Effector memory CD8-positive, alpha-beta T cell (primary cell): ENCODE results near the gene SLC16A4.
"Not testable (repeated sequence)": the region's sequence is repeated elsewhere in the genome, so short reads cannot be mapped to it uniquely, and the experiment has no call there.

Source experiments
- ATAC-seq: fragments of 150-1000 bp; cut with Tn5 transposase; replicated peaks from 2 replicates; pipeline ENCODE4 v1.10.0; 2021; ENCODE audit warnings: mild to moderate bottlenecking, moderate library complexity
- DNase-seq, 3 experiments: peaks; one replicate each; pipeline ENCODE4 v3.0.0; 2021
- H3K27ac Mint-ChIP-seq, 2 donors: one replicate each; pipeline ENCODE4 v1.8.0; 2022; ENCODE audit warnings: mild to moderate bottlenecking in 2 of 2, mixed read lengths in 2 of 2, moderate library complexity in 2 of 2
- H3K27me3 Mint-ChIP-seq, 2 donors: one replicate each; pipeline ENCODE4 v1.8.0; 2022; ENCODE audit warnings: mixed read lengths in 2 of 2
- H3K36me3 Mint-ChIP-seq: one replicate; pipeline ENCODE4 v1.8.0; 2022; ENCODE audit warnings: mild to moderate bottlenecking, moderate library complexity, mixed read lengths; ENCODE audit not compliant: insufficient read depth
- H3K4me1 Mint-ChIP-seq, 2 donors: one replicate each; pipeline ENCODE4 v1.8.0; 2022; ENCODE audit warnings: low read depth in 2 of 2, mixed read lengths in 2 of 2
- H3K4me3 Mint-ChIP-seq, 2 donors: one replicate each; pipeline ENCODE4 v1.8.0; 2022; ENCODE audit warnings: mild to moderate bottlenecking in 2 of 2, mixed read lengths in 2 of 2, moderate library complexity in 2 of 2
- H3K9me3 Mint-ChIP-seq, 2 donors: one replicate each; pipeline ENCODE4 v1.8.0; 2022; ENCODE audit warnings: mixed read lengths in 2 of 2

Gene SLC16A4

DNA sequence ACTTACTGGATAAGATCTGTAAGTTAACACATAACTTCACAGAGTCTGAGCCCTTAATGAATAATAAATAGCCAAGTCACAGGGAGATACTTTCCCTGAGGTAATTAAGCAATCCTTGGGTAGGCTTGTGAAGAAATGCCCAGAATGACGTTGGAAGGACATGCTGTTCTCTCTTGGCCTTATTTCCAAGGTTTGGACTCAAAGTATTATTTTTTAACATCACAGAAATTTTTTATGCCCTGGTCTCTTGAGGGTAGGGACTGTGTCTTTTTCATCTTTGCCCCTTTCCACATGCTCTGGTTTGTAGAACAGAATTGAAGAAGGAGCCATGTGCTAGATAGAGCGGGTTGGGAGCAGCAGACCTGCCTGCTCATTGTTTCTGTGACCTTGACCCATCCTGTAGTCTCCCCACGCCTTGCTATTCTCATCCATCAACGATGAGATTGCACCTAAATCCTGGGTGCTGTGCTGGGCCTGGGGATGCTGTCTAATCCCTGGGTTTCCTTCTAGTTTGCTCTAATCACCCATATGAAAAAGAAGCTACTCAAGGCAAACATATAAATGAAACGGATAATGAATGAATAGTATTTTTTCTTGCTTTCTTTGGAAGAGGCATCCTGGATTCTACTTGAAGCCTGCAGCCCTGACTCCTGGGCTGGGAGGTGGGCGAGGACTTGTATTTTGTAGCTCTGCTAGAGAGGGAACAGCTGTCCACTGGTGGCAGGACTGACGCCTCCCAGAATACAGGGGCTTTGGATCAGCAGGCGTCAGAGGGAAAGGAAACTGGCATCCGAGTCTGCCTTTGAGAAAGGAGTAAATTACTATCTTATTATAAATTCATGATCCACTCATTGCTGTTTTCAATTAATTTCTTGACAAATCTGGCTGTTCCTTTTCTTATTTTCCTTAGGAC, 34.1 kb upstream of the SLC16A4 start:
- no peaks in the 10 kb centered on the region for H3K36me3 Mint-ChIP-seq
- H3K9me3 Mint-ChIP-seq: no peaks in the 10 kb centered on the region
- DNase-seq (no peak), ATAC-seq (no peak)
- no peaks in the 10 kb centered on the region for H3K4me1 Mint-ChIP-seq
- H3K4me3 Mint-ChIP-seq: no peak overlapping the region
- no peak overlapping the region for H3K27ac Mint-ChIP-seq
- H3K27me3 Mint-ChIP-seq: peaks cover 17 to 36% of the 10 kb centered on the region in 2 donors

DNA sequence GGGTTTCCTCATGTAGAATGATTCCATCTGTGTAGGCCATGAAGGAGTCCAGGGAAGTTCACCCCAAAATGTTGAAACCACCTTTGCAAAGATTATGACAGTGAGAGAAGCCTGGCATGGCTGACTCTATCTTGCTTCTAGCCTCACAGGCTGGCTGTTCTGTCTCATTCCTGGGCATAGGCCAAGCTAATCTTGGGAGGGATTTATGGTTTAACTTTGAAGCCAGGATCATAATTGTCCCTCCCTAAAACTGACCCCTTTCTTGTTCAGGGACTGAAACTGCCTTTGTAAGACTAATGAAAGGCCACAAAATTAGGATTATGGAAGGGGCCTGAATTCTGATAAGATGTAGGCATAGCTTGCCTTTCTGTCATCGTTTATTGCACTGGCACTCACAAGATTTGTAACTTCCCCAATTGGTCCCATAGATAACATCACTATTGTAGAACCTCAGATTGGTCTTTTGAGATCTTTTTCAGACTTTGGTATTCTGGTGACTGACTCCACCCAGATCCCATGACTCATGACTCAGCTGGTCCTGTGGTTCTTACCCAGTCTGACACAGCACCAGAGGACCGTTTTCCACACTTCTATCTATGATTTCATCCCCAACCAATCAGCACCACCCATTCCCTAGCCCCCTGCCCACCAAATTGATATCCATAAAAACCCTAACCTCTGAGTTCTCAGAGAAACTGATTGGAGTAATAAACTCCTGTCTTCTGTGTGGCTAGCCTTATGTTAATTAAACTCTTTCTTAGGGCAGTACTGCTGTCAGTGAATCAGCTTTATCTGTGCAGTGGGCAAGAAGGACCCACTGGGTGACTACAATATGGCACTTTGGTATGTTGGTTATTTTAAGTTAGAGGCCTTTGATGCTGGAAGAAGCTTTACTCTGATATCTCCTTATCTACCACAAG, 30.3 kb upstream of the SLC16A4 start:
- H3K4me3 Mint-ChIP-seq: no peak overlapping the region
- no peak for ATAC-seq
- no peaks in the 10 kb centered on the region for H3K9me3 Mint-ChIP-seq
- no peaks in the 10 kb centered on the region for H3K36me3 Mint-ChIP-seq
- no peak overlapping the region for H3K27ac Mint-ChIP-seq
- H3K4me1 Mint-ChIP-seq: no peaks in the 10 kb centered on the region
- DNase-seq: no peak
- peaks cover 15 to 36% of the 10 kb centered on the region in 2 donors for H3K27me3 Mint-ChIP-seq

DNA sequence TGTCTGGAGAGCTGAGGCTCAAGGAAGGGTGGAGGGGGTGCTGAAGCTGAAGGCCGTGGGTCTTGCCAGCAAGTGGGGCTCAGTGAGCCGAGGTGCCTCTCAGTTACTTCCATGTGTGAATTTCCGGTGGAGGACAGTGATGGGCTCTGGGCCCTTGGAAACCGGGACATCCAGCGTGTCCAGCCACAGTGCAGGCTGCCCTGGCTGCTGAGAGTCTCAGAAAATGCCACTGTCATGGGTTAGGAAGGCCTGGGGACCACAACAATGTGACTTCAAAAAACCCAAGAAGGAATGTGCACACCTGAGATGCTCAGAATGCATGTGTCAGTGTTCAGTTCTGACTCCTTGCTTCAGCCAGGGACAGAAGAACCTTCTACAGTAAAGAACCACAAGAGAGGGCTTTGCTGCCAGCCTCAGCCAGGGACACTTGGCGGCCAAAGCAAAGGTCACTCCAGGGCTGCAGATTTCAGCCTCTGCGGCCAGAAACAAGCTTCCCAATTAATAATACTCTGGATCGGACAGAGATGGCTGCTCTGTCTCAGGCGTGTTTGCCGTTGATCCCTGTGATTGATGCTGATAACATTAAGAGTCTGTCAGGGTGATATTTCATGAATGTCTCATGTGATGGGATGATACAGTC, 29.3 kb upstream of the SLC16A4 start:
- H3K9me3 Mint-ChIP-seq: no peaks in the 10 kb centered on the region
- ATAC-seq: no peak
- no peak overlapping the region for H3K4me3 Mint-ChIP-seq
- DNase-seq: no peak
- H3K27me3 Mint-ChIP-seq: peaks cover 11 to 26% of the 10 kb centered on the region in 2 donors
- no peaks in the 10 kb centered on the region for H3K4me1 Mint-ChIP-seq
- H3K27ac Mint-ChIP-seq: no peak overlapping the region
- no peaks in the 10 kb centered on the region for H3K36me3 Mint-ChIP-seq

DNA sequence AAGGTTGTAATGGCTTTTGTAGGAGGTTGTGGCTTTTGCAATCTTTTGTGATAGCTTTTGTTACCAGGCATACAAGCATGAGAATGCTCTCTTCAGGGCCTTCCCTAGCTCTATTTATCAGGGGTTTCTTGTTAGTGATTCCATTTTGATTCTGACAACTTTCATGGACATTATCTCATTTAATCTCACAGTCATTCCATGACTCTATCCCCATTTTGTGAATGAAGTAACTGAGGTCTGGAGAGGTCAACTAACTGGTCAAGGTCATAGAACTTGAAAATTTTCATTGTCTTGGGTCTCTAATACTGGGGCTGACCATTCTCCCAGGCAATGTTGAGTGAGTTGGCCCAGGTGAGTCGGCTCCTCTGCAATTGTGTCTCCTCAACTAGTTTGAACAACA, 27.9 kb upstream of the SLC16A4 start:
- H3K27me3 Mint-ChIP-seq: peaks cover 4 to 15% of the 10 kb centered on the region in 2 donors
- no peaks in the 10 kb centered on the region for H3K36me3 Mint-ChIP-seq
- no peak overlapping the region for H3K4me3 Mint-ChIP-seq
- no peak overlapping the region for H3K27ac Mint-ChIP-seq
- no peaks in the 10 kb centered on the region for H3K4me1 Mint-ChIP-seq
- no peaks in the 10 kb centered on the region for H3K9me3 Mint-ChIP-seq
- ATAC-seq (no peak), DNase-seq (no peak)

DNA sequence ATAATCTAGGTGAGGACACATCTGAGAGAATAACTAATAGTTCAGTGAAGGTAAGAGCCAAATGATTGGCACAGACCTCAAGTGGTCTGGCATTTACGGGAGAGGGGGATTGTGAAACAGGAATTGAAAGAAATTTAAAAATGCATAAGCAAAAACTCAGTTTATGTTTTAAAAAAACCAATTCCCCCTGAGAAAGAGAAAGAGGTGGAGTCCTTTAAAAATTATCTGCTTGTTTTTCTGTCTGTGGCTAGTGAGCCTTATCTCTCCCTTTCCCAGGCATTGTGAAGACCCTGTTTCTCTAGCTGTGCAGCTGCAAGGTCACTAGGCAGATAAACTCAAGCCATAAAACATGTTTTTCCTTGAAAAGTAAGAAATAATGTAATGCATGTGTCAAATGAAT, 22.2 kb upstream of the SLC16A4 start:
- not testable (repeated sequence) for H3K27me3 Mint-ChIP-seq, H3K4me3 Mint-ChIP-seq, ATAC-seq, H3K36me3 Mint-ChIP-seq, H3K9me3 Mint-ChIP-seq, DNase-seq
- Mint-ChIP-seq H3K27ac (peak overlapping the region in 1 of 2 donors; percentile 45), H3K4me1 (peaks cover 4 to 14% of the 10 kb centered on the region in 2 donors)

DNA sequence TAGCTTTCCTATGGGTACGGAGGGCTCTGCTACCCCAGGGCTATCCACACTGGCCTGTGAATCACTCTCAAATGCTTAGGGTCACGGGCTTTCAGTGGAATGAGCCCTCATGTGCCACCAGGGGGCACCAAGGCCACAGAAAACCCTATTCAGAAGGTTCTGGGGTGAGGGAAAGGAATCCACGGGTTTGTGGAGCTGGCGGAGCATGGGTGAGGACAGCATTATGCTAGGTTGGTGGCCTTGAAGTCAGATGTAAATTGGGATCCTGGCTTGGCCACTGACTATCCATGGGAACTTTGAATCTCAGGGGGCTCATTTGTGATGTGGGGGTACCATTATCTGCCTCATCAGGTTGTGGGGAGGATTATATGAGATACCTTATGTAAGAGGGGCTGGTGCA, 21.8 kb upstream of the SLC16A4 start:
- Mint-ChIP-seq H3K4me1 (peaks cover 8 to 18% of the 10 kb centered on the region in 2 donors), H3K4me3 (no peak overlapping the region), H3K36me3 (peaks cover 9% of the 10 kb centered on the region), H3K9me3 (no peaks in the 10 kb centered on the region), H3K27me3 (no peaks in the 10 kb centered on the region), H3K27ac (peak overlapping the region in 1 of 2 donors; percentile 45)
- ATAC-seq (peak; percentile 48), DNase-seq (peak; percentile 52)

DNA sequence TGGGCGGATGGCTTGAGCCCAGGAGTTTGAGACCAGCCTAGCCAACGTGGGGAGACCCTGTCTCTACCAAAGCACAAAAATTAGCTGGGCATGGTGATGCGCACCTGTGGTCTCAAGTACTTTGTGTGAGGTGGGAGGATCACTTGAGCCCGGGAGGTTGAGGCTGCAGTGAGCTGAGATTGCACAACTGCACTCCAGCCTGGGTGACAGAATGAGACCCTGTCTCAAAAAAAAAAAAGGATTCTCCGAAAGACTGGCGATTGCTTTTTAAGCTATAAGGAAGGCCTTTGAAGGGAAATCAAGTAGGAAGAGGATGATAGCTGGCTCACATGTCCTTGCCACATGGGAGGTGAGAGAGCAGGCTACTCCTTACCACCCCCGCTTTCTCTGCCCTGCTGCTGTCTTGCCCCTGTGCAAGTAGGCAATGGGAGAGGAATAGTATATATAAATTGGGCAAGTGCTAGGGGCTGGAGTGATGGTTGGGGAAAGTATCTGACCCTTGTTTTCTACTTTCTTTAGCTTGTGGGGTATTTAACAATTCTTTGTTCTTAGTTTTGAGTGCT, 20.4 kb upstream of the SLC16A4 start:
- Mint-ChIP-seq H3K36me3 (peaks cover 14% of the 10 kb centered on the region), H3K4me1 (peaks cover 10 to 29% of the 10 kb centered on the region in 2 donors), H3K27me3 (no peaks in the 10 kb centered on the region), H3K27ac (peak overlapping the region in 1 of 2 donors; percentile 66), H3K4me3 (no peak overlapping the region), H3K9me3 (no peaks in the 10 kb centered on the region)
- DNase-seq (no peak), ATAC-seq (no peak)

DNA sequence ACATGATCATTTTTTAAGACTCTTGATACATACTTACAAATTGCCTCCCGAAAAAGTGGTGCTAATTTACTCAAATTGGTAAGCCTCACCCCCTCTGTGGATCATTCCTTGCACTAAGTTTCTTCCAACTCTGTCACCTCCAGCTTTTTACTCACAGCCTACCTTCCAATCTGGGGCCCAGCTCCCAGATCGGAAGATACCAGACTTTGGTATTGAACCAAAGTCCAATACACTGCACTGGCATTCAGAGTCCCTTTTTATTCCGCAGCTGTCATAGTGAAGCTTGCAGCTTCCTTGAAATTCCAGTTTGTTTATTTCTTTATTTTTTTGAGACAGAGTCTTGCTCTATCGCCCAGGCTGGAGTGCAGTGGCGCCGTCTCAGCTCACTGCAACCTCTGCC, 18.5 kb upstream of the SLC16A4 start:
- H3K27me3 Mint-ChIP-seq: no peaks in the 10 kb centered on the region
- ATAC-seq (no peak), DNase-seq (no peak)
- H3K36me3 Mint-ChIP-seq: peaks cover 20% of the 10 kb centered on the region
- no peaks in the 10 kb centered on the region for H3K9me3 Mint-ChIP-seq
- no peak overlapping the region for H3K27ac Mint-ChIP-seq
- no peak overlapping the region for H3K4me3 Mint-ChIP-seq
- H3K4me1 Mint-ChIP-seq: peaks cover 13 to 32% of the 10 kb centered on the region in 2 donors

DNA sequence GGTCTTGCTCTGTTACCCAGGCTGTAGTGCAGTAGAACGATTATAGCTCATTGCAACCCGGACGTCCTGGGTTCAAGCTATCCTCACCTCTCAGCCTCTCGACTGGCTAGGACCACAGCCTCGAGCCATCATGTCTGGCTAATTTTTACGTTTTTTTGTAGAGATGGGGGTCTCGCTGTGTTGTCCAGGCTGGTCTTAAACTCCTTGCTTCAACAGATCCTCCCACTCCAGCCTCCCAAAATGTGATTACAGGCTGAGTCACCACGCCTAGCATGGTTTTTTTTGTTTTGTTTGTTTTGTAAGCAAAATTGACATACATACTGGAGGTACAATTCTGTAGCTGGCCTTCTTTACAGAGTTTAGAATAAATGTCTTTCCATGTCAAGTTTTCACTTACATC, 17.7 kb upstream of the SLC16A4 start:
- Mint-ChIP-seq H3K9me3 (no peaks in the 10 kb centered on the region), H3K4me3 (peak overlapping the region; percentile 99 to 100), H3K27ac (peak overlapping the region; percentile 99 to 100)

DNA sequence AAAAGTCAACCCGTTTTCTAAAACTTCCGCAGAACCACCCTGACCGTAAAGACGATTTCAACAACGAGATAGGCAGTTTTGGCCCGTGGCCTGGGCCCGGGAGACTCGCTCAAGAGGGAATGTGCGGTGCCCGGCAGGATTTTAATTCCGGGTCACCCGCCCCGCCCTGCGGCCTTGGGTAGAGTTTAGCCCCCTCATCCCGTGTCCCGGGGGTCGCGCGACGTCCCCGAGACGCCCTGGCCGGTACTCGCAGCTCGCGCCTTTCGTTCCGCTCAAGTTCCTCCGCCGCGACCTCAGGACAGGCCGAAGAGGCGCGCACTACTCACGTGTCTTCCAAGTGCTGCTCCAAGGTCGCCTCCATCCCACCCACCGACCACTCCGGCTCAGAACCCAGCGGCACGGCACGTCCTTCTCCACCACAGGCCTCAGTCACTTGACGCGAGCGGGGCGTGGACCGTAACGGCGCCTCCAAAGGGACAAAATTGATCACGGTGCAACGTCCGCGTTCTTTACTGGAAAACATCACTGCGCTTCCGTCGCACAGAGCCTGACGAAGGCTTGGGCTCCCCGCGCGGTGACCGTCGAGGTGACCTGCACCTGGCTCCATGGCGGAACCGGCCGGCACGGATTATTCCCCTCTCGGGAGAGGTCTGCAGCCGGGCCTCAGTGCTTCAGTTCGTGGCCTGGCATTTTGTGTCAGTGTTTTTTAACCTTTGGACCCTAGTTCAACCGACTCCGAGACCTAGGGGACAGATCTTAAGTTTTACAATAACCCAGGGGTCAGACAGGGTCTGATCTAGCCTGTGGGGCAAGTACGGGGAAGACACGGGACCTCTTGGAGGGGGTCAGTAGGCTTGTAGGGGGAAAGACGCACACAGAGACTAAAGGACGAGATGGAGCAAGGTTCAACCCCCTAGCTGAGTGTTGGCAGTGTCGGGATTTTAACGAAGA, 16.7 kb upstream of the SLC16A4 start, which contains the start of gene LAMTOR5:
LAMTOR5 (minus strand) TSS at position 435 of the 951 bp plus-strand sequence; CDS start at position 361, 74 bp downstream.
- ATAC-seq: peak; percentile 96
- Mint-ChIP-seq H3K27ac (peak within 1 kb of the TSS; percentile 99 to 100), H3K27me3 (no peaks in the 10 kb centered on the region), H3K9me3 (no peaks in the 10 kb centered on the region), H3K4me1 (peaks cover 10 to 28% of the 10 kb centered on the region in 2 donors), H3K4me3 (peak within 1 kb of the TSS; percentile 99 to 100), H3K36me3 (peaks cover 38% of the 10 kb centered on the region)
- DNase-seq: peak; percentile 86 to 89 (median 87)

More for the DNA sequence above, 17.7 kb upstream of the SLC16A4 start:
- peaks cover 13 to 32% of the 10 kb centered on the region in 2 donors for H3K4me1 Mint-ChIP-seq
- no peak for ATAC-seq
- H3K36me3 Mint-ChIP-seq: peaks cover 29% of the 10 kb centered on the region
- no peaks in the 10 kb centered on the region for H3K27me3 Mint-ChIP-seq
- DNase-seq: no peak

DNA sequence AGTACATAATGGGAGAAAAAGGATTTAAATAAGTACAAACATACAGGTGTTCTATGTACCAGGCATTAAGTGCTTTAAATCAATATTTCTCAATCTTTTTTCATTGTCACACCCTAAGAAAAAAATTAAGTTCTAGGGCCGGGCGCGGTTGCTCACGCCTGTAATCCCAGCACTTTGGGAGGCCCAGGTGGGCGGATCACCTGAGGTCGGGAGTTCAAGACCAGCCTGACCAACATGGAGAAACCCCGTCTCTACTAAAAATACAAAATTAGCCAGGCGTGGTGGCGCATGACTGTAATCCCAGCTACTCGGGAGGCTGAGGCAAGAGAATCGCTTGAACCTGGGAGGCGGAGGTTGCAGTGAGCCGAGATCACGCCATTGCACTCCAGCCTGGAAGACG, 15.6 kb upstream of the SLC16A4 start:
- Mint-ChIP-seq H3K27ac (peak overlapping the region; percentile 99 to 100), H3K36me3 (peaks cover 48% of the 10 kb centered on the region), H3K4me3 (peak overlapping the region; percentile 99 to 100), H3K4me1 (peaks cover 10 to 28% of the 10 kb centered on the region in 2 donors)
- not testable (repeated sequence) for H3K9me3 Mint-ChIP-seq, H3K27me3 Mint-ChIP-seq, ATAC-seq, DNase-seq

DNA sequence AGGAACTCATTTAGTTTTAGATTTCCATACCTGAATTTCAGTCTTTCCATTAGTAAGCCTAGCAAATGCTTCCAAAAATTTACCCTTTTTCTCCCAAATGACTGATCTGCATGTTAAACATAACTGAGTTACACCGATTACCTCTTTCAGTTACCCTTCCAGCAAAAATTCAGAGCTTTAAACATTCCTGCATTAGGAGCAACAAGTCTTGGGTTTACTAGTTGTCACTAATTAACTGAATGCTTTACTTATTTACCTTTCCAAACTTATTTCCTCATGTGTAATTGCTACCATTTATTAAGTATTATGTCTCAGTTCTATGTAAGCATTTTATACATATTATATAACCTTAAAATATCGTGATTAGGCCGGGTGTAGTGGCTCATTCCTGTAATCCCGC, 13.6 kb upstream of the SLC16A4 start:
- H3K27me3 Mint-ChIP-seq: no peaks in the 10 kb centered on the region
- H3K36me3 Mint-ChIP-seq: peaks cover 68% of the 10 kb centered on the region
- ATAC-seq (no peak), DNase-seq (no peak)
- peaks cover 10 to 28% of the 10 kb centered on the region in 2 donors for H3K4me1 Mint-ChIP-seq
- no peaks in the 10 kb centered on the region for H3K9me3 Mint-ChIP-seq
- no peak overlapping the region for H3K27ac Mint-ChIP-seq
- no peak overlapping the region for H3K4me3 Mint-ChIP-seq
